ENCODE data around the gene ACYP1.

DNA sequence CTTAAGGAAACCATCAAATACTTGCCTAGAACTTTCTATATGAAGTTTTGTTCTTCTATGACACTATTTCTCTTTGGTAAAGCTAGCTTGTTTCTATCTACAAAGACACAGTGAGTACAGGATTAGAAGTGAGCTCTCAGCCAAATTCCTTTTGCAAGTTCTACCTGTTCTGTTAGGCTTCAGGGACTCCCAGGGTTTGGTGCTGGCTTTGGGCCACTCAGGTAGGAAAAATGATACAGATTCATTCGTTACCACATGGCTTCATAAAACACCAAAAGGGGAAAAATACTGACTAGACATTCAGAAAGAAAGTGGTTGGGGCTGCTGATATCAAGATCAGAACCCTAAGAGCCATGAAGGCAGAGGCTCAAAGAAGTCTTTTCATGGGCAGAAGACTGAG lies 19.4 kb upstream of the ACYP1 start:
- TF ChIP-seq, protein P1, sequence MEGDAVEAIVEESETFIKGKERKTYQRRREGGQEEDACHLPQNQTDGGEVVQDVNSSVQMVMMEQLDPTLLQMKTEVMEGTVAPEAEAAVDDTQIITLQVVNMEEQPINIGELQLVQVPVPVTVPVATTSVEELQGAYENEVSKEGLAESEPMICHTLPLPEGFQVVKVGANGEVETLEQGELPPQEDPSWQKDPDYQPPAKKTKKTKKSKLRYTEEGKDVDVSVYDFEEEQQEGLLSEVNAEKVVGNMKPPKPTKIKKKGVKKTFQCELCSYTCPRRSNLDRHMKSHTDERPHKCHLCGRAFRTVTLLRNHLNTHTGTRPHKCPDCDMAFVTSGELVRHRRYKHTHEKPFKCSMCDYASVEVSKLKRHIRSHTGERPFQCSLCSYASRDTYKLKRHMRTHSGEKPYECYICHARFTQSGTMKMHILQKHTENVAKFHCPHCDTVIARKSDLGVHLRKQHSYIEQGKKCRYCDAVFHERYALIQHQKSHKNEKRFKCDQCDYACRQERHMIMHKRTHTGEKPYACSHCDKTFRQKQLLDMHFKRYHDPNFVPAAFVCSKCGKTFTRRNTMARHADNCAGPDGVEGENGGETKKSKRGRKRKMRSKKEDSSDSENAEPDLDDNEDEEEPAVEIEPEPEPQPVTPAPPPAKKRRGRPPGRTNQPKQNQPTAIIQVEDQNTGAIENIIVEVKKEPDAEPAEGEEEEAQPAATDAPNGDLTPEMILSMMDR (conservative IDR thresholded peaks at IDR 0.05 in 1 of 2, IDR thresholded peaks at IDR 0.05 in 1 of 2; ENCODE audit: extremely low read depth in 1 of 2, insufficient read depth in 1 of 2, low read depth in 1 of 2, low read length in 2 of 2), result no peak
- TF ChIP-seq EZH2 (IDR thresholded peaks at IDR 0.05; ENCODE audit: borderline replicate concordance, low read length), result no peak

Measured in mammary epithelial cell (primary cell).